GM19025 (cell line): ENCODE measurements around the gene NDUFB10.
"Not testable (repeated sequence)": the region's sequence is repeated elsewhere in the genome, so short reads cannot be mapped to it uniquely, and the experiment has no call there.

Experiments used
- ATAC-seq: cut with Tn5 transposase; IDR thresholded peaks from one replicate; pipeline ENCODE4 v1.9.1; 2021; ENCODE audit warnings: mild to moderate bottlenecking, low read depth, moderate library complexity; ENCODE audit not compliant: unreplicated experiment

The NDUFB10 gene

DNA sequence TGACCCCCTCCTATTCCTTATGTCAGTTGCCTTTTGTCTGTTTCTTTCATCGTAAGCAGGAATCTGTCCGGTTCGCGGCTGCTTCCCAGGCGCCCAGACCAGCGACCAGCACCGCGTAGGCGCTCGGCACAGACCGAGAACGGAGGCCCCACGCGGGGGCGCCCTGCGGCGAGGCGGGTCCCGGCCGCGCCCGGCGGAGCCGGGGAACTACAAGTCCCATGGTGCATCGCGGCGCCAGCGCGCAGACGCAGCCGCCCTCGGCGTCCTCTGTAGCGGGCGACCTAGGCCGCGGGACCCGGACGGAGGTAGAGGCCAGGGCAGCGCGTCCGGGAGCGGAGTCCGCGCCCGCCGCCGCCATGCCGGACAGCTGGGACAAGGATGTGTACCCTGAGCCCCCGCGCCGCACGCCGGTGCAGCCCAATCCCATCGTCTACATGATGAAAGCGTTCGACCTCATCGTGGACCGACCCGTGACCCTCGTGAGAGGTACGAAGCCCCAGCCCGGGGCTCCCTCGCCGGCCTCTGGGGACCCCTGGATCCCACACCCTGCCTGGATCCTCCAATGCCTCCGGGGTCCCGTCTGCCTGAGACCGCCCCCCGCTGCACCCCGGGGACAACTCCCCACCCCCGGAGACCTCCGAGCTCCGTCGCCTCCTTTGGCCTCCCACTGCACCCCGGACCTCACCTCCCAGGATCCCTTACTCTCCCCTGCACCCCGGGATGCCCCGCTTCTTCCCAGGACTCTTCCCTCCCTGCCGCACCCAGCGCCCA lies at the start of gene NDUFB10:
Gene NDUFB10 (plus strand): TSS at position 270 of the 771 bp plus-strand sequence. CDS start 87 bp downstream, at position 357.
- ATAC-seq = peak; percentile 75

DNA sequence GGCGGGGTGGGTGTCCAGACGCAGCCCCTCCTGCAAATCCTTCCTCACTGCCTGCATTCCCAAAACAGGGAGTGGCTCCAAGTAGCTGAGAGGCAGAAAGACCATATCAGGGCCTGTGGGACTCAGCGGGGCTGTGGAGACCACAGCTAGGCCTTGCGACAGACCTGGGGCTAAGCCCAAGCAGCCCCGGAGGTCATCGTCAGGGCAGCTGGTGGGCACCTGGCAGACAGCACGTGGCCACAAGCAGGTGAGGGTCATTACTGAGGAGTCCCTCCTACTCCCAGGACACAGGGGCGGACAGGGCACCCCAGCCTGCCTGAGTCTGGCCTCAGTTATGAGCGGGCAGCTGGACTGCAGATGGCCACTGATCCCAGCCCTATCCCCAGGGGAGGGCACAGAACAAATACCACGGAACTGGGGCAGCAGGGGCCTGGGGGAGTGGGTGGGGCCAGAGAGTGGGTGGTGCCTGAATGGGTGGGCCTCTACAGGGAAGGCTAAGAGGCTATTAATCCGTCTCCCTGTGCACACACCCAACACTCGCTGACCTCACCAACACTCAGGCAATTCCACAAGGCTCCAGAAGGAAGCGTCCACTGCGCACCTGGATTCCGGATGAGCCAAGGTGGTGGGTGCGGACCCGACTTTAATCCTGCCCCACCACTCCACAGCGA lies 49.6 kb upstream of the NDUFB10 start:
- no peak for ATAC-seq

DNA sequence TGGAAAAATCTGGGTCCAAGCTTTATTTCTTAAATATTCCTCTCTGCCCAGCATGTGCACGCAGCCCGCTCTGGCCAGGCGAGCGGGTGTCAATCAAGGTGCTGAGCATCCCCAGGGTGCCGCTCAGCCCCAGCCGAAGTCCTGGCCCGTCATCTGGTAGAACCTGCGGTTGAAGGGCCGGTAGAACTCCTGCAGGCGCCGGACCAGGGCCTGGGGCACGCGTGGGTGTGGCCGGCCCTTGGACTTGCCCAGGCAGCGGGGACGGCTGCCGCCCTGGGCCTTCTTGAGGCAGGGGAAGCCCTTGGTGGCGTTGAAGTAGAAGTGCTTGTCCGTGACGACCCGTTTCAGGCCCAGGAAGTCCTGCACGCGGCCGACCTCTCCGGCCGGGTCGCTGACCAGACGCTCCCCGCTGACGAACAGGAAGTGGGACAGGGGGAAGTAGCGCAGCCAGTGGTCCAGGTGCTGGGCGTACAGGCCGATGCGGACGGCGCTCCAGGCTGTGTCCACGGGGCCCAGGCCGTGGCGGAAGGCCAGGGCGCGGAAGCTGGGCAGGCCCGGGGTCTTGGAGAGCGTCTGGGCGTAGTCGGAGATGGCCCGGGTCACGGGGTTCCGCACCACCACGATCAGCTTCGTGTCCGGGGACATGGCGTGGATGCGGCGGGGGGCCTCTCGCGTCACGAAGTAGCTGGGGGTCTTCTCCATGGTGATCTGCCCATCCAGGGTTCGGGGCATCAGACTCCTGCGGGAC lies 47.7 kb upstream of the NDUFB10 start:
- ATAC-seq = no peak

DNA sequence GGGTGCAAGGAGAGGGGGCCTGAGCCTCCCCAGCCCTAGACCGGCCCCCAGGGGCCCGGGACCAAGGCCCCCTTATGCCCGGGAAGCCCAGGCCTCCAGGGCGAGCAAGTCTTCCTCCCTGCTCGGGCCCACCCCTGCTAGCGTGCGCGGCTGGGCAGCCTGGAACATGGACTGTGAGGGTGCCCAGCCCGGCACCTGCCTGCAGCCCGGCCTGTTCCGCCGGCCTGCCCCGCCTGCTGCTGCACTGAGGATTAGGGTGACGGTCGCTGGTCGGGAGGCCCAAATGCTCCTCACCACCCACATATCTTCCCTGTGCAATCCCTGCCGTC lies 47.2 kb upstream of the NDUFB10 start:
- ATAC-seq = no peak

DNA sequence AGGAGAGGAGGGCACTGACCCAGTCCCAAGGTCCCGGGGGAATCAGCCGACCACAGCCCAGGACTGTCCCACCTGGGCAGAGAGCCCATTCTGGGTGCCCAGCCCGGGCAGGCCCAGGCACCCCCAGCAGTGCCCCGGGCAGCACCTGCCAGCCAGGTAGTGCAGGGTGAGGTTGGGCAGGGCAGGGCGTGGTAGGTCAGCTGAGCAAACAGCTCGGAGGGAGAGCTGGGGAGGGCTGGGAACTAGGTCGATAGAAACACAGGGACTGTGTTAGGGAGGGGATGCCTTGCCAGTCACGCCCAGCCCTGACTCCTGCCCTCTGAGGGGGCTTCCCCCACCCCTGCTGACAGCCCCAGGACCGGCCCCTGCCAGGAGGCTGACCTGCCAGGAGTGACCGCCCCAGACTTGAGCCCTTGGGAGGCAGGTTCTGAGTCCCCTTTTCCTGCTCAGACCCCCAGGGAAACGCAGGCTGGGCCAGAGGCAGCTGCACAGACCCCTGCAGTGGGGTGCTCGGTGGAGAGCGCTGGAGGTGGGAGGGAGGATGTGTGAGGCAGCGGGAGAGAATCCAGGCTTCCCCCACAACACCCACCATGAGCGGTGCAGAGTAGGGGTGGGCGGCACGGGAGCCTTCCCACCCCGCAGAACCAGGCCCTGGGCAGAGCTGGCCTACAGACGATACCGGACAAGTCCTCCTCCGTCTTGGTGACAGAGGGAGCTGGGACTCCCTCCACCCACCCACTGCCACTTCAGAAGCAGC lies 45.8 kb upstream of the NDUFB10 start:
- ATAC-seq = no peak

DNA sequence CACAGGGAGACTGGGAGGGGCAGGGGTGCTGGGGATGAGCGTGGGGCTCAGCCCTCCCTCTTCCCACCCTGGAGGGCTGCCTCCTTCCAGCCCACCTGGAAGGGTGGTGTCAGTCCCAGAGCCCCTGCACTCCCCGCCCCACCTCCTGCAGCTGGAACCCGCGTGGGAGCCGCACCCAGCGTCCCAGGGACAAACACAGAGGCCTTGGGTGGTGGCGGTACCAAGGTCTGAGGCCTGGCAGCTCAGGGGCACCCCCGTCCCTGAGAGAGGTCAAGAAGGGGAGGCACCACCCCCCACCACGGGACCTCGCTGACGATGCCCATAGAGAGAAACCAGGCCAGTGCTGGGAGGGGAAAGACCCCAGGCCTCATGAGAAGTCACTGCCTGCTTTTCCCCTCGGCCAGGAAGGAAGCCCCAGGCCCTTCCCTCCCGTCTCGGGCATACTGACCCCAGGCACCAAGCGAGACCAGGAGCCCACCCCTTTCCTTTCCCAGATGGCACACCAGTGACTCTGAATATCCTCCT lies 45.2 kb upstream of the NDUFB10 start:
- no peak for ATAC-seq

DNA sequence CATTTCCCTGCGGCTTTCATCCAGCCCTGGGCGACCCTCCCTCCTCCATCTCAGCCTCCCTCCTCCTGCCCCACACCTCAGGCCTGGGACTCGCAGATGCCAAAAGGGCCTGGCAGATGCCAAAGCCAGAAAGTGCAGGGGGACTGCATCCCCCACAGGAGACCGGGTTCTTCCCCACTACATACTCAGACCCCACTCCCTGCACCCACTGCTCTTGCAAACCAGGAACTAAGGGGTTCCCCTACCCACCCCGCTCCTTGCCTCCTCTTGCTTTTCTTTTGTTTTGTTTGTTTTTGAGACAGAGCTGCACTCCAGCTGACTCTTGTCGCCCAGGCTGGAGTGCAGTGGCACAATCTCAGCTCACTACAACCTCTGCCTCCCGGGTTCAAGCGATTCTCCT lies 44.4 kb upstream of the NDUFB10 start:
- ATAC-seq = no peak

DNA sequence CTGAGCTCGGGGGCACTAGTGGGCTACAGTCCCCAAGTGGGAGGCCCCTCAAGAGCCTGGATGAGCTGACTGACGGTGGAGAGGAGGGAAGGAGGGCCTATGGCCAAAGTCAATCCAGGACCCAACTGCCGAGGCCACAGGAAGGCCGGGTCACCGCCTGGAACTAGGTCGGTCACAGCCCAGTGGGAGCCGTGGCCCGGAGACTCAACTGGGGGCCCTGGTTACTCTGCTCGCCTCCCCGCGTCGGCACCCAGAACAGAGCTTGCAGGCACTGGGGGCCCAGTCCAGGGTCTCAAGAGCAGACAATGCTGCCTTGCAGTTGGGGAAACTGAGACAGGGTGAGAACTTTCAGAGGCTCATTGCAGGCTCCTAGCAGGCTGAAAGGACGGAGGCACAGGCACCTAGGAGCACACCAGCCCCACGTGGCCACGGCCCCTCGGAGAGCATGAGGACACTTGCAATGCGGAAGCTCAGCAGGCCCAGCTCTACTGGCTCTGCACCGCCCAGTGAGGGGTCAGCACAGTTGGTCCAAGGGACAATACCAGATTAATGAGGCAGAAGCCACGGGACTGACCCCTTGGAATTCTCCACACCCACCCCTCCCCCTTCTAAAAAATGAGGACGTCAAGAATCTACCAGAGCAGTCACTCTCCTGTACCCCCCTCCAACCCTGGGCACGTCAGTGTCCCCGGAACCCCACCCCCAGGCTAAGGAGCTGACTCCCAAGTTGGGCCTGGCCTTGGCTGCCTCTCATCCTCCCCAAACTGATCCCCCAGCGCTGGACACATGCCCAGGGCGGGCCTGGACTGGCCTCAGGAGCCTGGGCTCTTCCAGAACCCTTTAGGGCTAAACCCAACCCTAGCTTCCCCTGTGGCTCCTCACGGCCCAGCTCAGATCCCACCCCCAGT lies 43.4 kb upstream of the NDUFB10 start:
- ATAC-seq = no peak

DNA sequence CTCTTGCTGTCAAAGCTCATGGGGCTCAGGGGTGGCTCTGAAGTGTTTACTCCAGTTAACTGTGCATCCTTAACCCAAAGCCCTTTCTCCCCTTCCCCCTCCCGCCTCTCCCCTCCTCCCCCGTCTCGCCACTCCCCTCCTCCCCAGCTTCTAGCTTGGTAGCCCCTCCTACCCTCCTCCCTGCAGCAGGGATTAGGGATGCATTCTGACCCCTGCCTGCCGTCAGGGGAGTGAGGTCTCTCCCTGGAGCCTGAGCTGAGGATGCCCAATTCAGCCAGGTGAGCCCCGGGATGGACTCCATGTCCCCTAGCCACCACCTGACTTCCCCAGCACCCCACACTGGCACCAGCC lies 42.7 kb upstream of the NDUFB10 start:
- ATAC-seq = no peak

DNA sequence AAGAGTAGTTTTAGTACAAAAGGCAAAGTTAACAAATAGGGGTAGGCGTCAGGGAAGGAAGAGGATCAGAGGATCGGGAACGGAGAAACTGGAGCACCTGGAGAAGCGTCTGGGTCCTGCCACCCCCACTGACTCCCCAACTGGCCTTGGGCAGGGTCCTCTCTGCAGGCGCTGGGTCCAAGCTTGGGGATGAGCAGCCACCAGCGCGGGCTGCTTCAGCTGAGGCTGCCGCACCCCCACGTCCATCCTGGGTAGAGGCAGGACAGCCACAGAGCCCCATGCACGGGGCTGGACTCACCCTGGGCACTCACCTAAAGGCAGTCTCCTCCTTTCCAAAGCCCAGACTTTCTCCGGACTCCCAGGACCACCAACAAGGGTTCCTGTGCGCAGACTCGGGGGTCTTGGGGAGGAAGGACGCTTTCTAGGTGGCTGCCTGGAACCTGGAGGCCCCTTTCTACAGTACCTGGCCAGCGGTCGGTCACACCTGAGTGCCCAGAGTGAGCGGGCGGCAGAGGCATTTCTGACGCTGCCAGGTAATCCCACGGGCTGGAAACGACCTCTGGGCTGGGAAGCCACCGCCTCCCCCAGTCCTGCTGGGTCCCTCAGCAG lies 42.2 kb upstream of the NDUFB10 start:
- no peak for ATAC-seq

DNA sequence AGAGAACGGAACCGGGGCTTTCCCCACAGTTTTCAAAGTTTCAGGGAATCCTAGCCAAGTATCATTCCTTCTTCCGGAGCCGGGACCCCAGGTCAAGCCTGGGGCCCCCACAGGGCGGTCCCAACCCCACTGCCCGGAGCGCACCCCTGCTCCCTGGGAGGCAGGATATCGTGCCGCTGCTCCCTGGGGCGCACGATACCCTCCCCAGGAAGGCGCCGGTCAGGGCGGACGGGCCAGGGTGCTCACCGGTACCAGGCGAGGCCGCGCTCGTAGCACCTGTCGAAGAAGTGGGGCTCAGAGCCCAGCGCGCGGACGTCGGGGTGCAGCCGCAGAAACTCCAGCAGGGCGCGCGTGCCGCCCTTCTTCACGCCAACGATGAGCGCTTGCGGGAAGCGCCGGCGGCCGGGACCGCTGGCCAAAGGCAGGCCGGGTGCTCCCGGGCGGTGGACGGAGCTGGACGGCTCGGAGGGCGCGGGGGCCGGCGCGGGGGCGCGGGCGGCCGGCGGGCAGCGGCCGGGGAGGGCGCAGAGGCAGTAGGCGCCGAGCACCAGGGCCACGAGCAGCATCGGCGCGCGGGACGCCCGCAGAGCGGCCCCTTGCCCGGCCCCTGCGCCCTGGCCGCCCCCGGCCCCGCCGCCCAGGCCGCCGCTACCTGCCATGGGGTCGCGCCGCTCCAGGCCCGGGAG lies 41.5 kb upstream of the NDUFB10 start:
- ATAC-seq = no peak

DNA sequence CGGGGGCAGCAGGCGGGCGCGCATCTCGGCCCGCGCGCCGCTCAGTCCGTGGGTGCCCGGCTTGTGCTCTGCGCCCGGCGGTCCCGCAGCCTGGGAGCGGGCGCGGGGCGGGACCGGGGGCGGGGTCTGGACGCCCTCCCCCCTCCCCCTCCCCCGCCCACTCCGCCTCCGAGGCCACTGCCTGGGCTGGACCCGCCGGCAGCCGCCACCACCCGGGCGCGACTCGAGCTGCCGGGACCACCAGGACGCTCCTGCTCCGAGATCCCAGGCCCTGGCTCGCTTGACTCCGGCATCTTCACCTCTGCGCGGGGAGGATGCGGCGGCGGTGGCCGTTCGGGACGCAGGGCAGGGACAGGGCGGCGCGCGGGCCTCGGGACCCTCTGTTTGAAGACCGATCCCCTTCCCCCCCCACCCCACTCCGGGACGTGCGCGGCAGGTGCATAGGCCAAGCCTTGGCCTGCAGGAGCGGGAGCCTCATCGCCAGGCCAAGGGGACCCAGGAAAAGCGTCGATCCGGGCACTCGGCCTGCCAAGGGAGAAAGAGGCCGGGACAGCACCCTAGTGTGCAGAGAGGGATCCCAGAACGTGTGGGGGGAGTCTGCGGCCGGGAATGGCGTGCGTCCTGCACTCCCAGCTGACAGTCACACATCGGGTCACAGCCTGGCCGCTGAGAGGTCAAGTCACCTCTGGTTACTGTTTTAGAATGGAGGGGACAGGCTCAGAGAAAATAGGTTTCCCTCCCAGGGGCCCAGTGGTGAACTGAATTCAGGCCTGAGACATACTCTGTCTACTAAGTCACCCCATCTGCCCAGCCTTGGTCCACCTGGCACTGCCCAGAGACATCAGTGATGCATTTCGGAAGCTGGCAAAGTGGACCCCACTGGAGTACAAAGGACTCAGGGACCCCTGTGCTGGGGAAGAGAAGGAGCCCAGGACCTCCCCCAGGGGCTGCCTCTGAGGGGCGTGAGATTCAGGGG lies 40.7 kb upstream of the NDUFB10 start, which contains the start of gene HS3ST6:
Gene HS3ST6 (minus strand): TSS at position 65 of the 976 bp plus-strand sequence. CDS start 92 bp downstream, outside the sequence.
- no peak for ATAC-seq

DNA sequence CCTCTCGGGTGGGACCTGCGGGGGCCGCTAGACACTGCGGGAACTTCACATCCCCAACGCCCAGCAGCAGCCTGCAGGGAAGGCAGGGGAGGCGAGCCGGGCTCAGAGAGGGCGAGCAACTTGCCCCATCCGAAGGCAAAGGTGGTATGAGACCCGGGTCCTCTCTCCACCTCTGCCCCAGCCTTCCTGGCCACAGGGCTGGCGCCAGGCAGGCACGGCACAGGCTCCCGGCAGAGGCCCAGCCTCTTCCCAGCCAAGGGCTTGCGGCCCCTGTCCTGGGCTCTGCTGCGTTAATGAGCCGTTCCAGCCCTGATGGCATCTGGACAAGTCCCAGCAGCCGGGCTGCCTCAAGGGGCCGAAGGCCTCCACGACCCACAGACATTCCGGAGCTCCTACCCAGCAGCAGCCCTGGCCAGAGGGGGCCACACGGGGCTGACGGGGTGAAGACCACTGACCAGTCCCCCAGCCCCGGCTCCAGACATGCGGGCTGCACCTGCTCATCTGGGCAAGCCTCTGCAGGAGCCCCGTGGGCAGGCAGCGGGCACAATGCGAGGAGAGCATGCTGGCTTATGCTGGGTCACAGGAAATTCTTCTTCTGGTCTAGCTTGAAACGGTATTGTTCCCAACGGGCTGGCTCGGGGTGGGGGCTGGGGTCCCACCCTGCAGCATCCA lies 39.9 kb upstream of the NDUFB10 start:
- no peak for ATAC-seq

DNA sequence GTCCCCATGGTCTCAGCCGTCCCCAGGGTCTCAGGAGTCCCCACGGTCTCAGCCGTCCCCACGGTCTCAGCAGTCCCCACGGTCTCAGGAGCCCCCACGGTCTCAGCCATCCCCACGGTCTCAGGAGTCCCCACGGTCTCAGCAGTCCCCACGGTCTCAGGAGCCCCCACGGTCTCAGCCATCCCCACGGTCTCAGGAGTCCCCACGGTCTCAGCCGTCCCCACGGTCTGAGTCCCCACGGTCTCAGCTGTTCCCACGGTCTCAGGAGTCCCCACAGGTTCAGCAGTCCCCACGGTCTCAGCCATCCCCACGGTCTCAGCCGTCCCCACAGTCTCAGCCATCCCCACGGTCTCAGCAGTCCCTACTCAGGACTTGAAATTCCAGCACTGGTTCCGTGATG lies 39.2 kb upstream of the NDUFB10 start:
- ATAC-seq = not testable (repeated sequence)

DNA sequence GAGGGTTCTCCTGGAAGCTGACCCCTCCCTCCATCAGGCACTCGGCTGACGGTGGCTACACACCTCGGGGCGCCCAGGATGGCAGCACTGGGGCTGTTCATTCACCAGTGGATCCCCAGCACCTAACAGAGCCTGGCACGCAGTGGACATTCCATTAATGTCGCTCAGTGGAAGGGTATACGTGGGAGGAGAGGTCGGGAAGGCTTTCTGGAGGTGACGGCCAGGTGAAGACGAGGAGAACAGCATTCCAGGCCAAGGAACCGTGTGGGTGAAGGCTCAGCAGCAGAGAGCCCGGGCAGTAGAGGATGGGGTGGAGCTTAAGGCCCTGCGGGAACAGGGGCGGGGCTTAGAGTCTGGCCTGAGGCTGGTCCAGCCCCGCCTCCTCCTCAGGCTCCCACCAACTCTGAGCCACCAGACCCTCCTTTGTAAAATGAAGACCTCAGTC lies 38.6 kb upstream of the NDUFB10 start:
- ATAC-seq = no peak

DNA sequence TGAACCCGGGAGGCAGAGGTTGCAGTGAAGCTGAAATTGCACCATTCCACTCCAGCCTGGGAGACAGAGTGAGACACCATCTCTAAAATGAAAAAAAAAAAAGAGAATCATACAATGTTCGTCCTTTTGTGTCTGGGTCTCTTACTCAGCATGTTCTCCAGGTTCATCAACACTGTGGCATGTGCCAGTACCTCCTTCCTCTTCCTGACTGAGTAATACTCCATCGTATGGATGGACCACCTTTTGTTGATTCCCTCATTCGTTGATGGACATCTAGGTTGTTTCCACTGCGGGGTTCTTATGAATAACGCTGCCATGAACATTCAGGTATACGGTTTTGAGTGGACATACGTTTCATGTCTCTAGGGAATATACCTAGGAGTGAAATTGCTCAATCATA lies 37.0 kb upstream of the NDUFB10 start:
- ATAC-seq = no peak
